Ovary (tissue), 3 donors: ENCODE data around the gene PRKAR2A.

ENCODE experiments used
- POLR2A ChIP-seq: fragments of 450-650 bp; IDR thresholded peaks from one replicate; pipeline ENCODE4 v1.6.1; 2017; ENCODE audit warnings: antibody characterized with exemption, mild to moderate bottlenecking, moderate library complexity
- TF ChIP-seq, protein P1 (sequence below), 3 donors: fragments of 450-650 bp in 2 of 3; fragments of 200-600 bp in 1 of 3; IDR thresholded peaks; one replicate each; pipeline versions ENCODE4 v1.5.1 to v1.8.0; 2016 to 2022; ENCODE audit warnings: antibody characterized with exemption in 3 of 3, mild to moderate bottlenecking in 1 of 3
- donor health status: DM: no; HTN: no; CAD: no.

DNA sequence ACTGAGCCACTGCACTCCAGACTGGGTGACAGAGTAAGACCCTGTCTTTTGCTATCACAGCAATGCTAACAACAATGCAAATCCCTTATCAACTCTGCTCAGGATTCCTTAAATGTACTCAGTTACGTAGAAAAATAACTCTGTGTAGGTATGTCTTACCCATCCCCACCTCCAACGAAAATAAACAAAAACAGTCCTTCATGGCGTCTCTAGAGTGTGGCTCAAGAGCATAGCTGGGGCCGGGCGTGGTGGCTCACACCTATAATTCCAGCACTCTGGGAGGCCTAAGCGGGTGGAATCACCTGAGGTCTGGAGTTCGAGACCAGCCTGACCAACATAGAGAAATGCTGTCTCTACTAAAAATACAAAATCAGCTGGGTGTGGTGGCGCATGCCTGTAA lies 148.8 kb downstream of the PRKAR2A start:
- TF ChIP-seq, protein P1, sequence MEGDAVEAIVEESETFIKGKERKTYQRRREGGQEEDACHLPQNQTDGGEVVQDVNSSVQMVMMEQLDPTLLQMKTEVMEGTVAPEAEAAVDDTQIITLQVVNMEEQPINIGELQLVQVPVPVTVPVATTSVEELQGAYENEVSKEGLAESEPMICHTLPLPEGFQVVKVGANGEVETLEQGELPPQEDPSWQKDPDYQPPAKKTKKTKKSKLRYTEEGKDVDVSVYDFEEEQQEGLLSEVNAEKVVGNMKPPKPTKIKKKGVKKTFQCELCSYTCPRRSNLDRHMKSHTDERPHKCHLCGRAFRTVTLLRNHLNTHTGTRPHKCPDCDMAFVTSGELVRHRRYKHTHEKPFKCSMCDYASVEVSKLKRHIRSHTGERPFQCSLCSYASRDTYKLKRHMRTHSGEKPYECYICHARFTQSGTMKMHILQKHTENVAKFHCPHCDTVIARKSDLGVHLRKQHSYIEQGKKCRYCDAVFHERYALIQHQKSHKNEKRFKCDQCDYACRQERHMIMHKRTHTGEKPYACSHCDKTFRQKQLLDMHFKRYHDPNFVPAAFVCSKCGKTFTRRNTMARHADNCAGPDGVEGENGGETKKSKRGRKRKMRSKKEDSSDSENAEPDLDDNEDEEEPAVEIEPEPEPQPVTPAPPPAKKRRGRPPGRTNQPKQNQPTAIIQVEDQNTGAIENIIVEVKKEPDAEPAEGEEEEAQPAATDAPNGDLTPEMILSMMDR (IDR thresholded peaks at IDR 0.05): no peak
- TF ChIP-seq POLR2A: no peak
